ENCODE results near the gene IQGAP3. TPM values are rescaled to one million over a fixed set of nuclear protein-coding genes. Genes with fewer than 3 reads are reported as not detected.
"Not testable (repeated sequence)": the region's sequence is repeated elsewhere in the genome, so short reads cannot be mapped to it uniquely, and the experiment has no call there.

The IQGAP3 gene
- polyA plus RNA-seq, 4 donors = 11.6 to 15.7 (median 13.6) TPM

- no peak for DNase-seq (ENCODE audit: low read depth in 4 of 4, low spot score in 3 of 4)
Measured at GRCh38 chr1:156596426-156596825, 24.1 kb upstream of the IQGAP3 start.

- no peak for DNase-seq (ENCODE audit: low read depth in 4 of 4, low spot score in 3 of 4)
Measured at GRCh38 chr1:156595016-156595415, 22.7 kb upstream of the IQGAP3 start.

GRCh38 chr1:156594190-156594589 lies 21.8 kb upstream of the IQGAP3 start:
- no peak for DNase-seq (ENCODE audit: low read depth in 4 of 4, low spot score in 3 of 4)

- no peak for DNase-seq (ENCODE audit: low read depth in 4 of 4, low spot score in 3 of 4)
Measured at GRCh38 chr1:156593661-156593989, 21.3 kb upstream of the IQGAP3 start.

GRCh38 chr1:156592910-156593660 lies 20.7 kb upstream of the IQGAP3 start:
- no peak for DNase-seq (ENCODE audit: low read depth in 4 of 4, low spot score in 3 of 4)

- no peak for DNase-seq (ENCODE audit: low read depth in 4 of 4, low spot score in 3 of 4)
Measured at GRCh38 chr1:156592158-156592909, 20.0 kb upstream of the IQGAP3 start.

GRCh38 chr1:156591432-156592157 lies 19.2 kb upstream of the IQGAP3 start, which contains the start of gene NAXE:
Gene NAXE (plus strand): TSS chr1:156591776. CDS start chr1:156591805, 29 bp downstream.
- DNase-seq (ENCODE audit: low read depth in 4 of 4, low spot score in 3 of 4) = peak in 1 of 4 donors; percentile 44

- DNase-seq (ENCODE audit: low read depth in 4 of 4, low spot score in 3 of 4) = no peak
Measured at GRCh38 chr1:156591181-156591431, 18.7 kb upstream of the IQGAP3 start.

- no peak for DNase-seq (ENCODE audit: low read depth in 4 of 4, low spot score in 3 of 4)
Measured at GRCh38 chr1:156590326-156591180, 18.2 kb upstream of the IQGAP3 start.

- no peak for DNase-seq (ENCODE audit: low read depth in 4 of 4, low spot score in 3 of 4)
Measured at GRCh38 chr1:156589546-156589945, 17.2 kb upstream of the IQGAP3 start.

GRCh38 chr1:156587927-156588326 lies 15.6 kb upstream of the IQGAP3 start:
- not testable (repeated sequence) for DNase-seq (ENCODE audit: low read depth in 4 of 4, low spot score in 3 of 4)

GRCh38 chr1:156586892-156587477 lies 14.6 kb upstream of the IQGAP3 start:
- no peak for DNase-seq (ENCODE audit: low read depth in 4 of 4, low spot score in 3 of 4)

GRCh38 chr1:156586323-156586722 lies 14.0 kb upstream of the IQGAP3 start:
- no peak for DNase-seq (ENCODE audit: low read depth in 4 of 4, low spot score in 3 of 4)

GRCh38 chr1:156584813-156585212 lies 12.4 kb upstream of the IQGAP3 start:
- no peak for DNase-seq (ENCODE audit: low read depth in 4 of 4, low spot score in 3 of 4)

GRCh38 chr1:156583821-156584622 lies 11.7 kb upstream of the IQGAP3 start:
- DNase-seq (ENCODE audit: low read depth in 4 of 4, low spot score in 3 of 4) = peak in 3 of 4 donors; percentile 72 to 76 (median 73)

- DNase-seq (ENCODE audit: low read depth in 4 of 4, low spot score in 3 of 4) = no peak
Measured at GRCh38 chr1:156582388-156583017, 10.1 kb upstream of the IQGAP3 start.

GRCh38 chr1:156581661-156582387 lies 9.5 kb upstream of the IQGAP3 start:
- DNase-seq (ENCODE audit: low read depth in 4 of 4, low spot score in 3 of 4) = no peak

GRCh38 chr1:156579472-156579871 lies 7.1 kb upstream of the IQGAP3 start, which contains the start of gene TTC24:
Gene TTC24 (plus strand): TSS chr1:156579723. CDS start chr1:156581365, 1,642 bp downstream.
- no peak for DNase-seq (ENCODE audit: low read depth in 4 of 4, low spot score in 3 of 4)
